Measurements from ENCODE around the gene BHLHE23.
"Not testable (repeated sequence)": the region's sequence is repeated elsewhere in the genome, so short reads cannot be mapped to it uniquely, and the experiment has no call there.

Gene BHLHE23

GRCh38 chr20:62961310-62961783, 45.4 kb downstream of the BHLHE23 start:
- no peak overlapping the region for H3K4me3 ChIP-seq (ENCODE audit: insufficient read depth, low read depth, low read length)
- no peaks in the 10 kb centered on the region for H3K36me3 ChIP-seq (ENCODE audit: control insufficient read depth, insufficient read depth, low read length)
- H3K27me3 ChIP-seq (ENCODE audit: control insufficient read depth, insufficient read depth, low read length, poor library complexity, severe bottlenecking) = no peaks in the 10 kb centered on the region
- H3K9me3 ChIP-seq (ENCODE audit: control insufficient read depth, low read length) = no peaks in the 10 kb centered on the region
- 84 to 86% methylated on average over 19 of the region's 19 CpGs for WGBS, 2 experiments
- H3K4me1 ChIP-seq (ENCODE audit: control insufficient read depth, insufficient read depth, low read length) = no peaks in the 10 kb centered on the region
- no peak overlapping the region for H3K27ac ChIP-seq (ENCODE audit: insufficient read depth, low read depth, low read length, poor library complexity, severe bottlenecking)

DNA sequence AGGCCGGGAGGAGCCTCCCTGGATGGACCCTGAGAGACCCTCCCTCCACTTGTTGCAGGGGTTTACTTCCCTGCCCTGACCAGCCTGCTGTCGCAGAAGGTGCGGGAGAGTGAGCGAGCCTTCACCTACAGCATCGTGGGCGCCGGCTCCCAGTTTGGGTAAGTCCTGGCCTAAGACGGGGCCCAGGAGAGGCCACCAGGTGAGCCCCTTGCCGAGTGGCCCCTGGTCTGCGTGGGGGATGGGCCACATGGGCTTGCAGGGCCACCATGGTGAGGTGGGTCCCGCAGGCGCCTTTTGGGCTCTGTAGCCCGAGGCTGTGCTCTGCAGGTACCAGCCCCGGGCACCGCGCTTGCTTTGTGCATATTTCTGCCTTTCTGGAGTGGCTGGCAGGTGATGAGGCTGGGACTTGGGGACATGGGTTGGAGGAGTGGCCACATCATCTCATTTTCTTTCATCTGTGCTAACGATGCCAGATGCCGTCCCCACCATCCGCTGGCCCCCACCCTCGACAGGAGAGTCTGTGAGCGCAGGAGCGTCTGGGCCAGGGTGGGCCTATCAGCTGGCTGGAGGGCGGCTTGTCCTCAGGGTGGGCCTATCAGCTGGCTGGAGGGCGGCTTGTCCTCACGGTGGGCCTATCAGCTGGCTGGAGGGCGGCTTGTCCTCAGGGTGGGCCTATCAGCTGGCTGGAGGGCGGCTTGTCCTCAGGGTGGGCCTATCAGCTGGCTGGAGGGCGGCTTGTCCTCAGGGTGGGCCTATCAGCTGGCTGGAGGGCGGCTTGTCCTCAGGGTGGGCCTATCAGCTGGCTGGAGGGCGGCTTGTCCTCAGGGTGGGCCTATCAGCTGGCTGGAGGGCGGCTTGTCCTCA, 46.1 kb downstream of the BHLHE23 start:
- not testable (repeated sequence) for H3K9me3 ChIP-seq (ENCODE audit: control insufficient read depth, low read length); H3K4me1 ChIP-seq (ENCODE audit: control insufficient read depth, insufficient read depth, low read length); H3K36me3 ChIP-seq (ENCODE audit: control insufficient read depth, insufficient read depth, low read length); H3K27me3 ChIP-seq (ENCODE audit: control insufficient read depth, insufficient read depth, low read length, poor library complexity, severe bottlenecking); H3K27ac ChIP-seq (ENCODE audit: insufficient read depth, low read depth, low read length, poor library complexity, severe bottlenecking); H3K4me3 ChIP-seq (ENCODE audit: insufficient read depth, low read depth, low read length)
- WGBS, 2 experiments = 90 to 94% methylated on average over 22 of the region's 31 CpGs

DNA sequence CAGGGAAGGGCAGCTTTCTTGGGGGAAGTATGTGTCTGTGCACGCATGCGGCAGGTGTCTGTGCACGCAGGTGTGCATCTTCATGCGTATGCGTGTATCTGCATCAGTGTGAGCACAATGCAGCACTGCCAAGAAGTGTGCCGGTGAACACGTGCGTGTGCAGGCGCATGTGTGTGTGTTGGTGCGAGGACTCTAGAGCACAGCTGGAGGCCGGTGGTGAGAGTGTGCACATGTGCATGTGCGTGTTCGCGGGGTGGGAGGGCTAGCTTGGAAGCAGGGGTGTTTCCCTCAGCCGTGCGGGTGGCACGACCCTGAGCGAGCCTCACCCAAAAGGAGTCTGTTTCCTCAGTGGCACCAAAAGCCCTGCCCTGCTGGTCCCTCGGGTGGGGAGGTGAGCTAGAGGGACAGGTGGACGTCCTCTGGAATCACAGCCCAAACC, 46.7 kb downstream of the BHLHE23 start:
- Histone ChIP-seq H3K27ac (ENCODE audit: insufficient read depth, low read depth, low read length, poor library complexity, severe bottlenecking) (no peak overlapping the region), H3K4me3 (ENCODE audit: insufficient read depth, low read depth, low read length) (no peak overlapping the region), H3K9me3 (ENCODE audit: control insufficient read depth, low read length) (no peaks in the 10 kb centered on the region), H3K27me3 (ENCODE audit: control insufficient read depth, insufficient read depth, low read length, poor library complexity, severe bottlenecking) (no peaks in the 10 kb centered on the region), H3K36me3 (ENCODE audit: control insufficient read depth, insufficient read depth, low read length) (no peaks in the 10 kb centered on the region), H3K4me1 (ENCODE audit: control insufficient read depth, insufficient read depth, low read length) (no peaks in the 10 kb centered on the region)
- WGBS, 2 experiments = 96 to 97% methylated on average over 20 of the region's 20 CpGs

DNA sequence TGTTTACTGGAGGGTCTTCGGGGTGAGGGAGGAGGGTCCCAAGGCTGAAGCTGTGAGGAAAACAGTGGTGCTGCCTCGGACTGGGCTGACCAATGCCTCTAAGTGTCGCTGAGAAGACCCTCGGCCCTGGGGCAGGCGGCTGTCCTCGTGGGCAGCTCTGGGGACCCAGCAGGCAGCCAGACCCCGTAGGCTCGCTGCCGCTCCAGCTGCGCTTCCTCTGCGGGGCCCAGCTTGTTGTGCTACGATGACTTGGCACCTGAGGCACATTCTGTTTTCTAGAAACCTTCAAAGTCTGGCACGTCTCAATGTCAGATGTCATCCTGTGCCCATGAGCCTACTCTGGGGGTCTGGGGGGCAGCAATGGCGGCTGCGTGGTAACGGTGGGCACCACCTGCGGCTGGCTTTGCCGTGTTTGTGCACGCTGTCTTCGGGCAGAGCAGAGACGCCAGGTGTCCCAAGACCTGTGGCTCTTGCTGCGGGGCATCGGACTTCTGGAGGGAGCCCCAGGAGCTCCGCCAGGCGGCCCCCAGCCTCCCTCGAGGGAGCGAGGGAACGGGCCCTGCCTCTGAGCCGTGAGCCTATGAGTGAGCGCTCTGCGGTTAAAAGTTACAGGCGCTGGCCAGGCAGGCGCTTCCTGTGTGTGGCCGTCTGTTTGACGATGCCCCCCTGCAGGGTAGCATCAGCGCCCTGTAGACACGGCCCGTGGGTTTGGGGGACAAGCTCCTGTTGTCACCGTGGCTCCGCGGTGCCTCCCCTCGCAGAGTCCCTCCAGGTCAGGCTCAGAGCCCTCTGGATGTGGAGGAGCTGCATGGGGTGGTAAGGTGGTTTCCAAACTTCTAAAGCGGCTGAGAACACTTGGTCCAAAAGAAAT, 47.4 kb downstream of the BHLHE23 start:
- H3K27me3 ChIP-seq (ENCODE audit: control insufficient read depth, insufficient read depth, low read length, poor library complexity, severe bottlenecking) = no peaks in the 10 kb centered on the region
- no peaks in the 10 kb centered on the region for H3K9me3 ChIP-seq (ENCODE audit: control insufficient read depth, low read length)
- H3K4me1 ChIP-seq (ENCODE audit: control insufficient read depth, insufficient read depth, low read length) = no peaks in the 10 kb centered on the region
- no peak overlapping the region for H3K27ac ChIP-seq (ENCODE audit: insufficient read depth, low read depth, low read length, poor library complexity, severe bottlenecking)
- 85 to 88% methylated on average over 43 of the region's 43 CpGs for WGBS, 2 experiments
- no peak overlapping the region for H3K4me3 ChIP-seq (ENCODE audit: insufficient read depth, low read depth, low read length)
- H3K36me3 ChIP-seq (ENCODE audit: control insufficient read depth, insufficient read depth, low read length) = no peaks in the 10 kb centered on the region

DNA sequence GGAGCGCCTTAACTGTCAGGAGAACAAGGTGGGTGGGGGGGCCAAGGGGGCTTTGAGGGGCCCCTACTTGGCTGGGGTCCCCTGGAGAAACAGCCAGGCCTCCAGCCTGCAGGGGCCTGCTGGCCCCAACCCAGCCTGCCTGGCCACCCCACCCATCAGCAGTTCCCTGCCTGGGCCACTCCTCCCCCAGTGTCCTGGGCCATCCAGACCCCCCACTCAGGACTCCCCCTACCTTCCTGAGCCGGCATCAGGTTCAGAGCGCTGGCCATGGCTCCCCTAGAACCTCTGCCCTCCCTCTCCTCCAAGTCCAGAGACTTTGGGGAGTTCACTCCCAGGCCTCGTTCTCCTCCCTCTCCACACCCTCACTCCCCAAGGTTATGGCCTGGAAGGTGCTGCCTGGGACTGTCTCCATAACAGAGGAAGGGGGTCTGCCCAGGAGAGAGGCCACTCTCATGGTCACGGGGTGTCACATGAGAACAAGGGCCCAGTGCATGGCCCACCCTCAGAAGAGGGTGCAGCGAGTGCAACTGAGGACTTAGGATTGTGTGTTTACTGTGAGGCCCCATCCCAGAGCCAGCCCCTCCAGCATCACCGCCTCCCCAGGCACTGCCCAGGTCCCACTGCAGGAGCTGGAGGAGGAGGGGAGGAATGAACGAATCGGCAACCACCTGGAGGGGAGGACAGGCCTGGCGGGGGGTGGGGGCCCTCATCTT, 48.2 kb downstream of the BHLHE23 start:
- Histone ChIP-seq H3K27ac (ENCODE audit: insufficient read depth, low read depth, low read length, poor library complexity, severe bottlenecking) (no peak overlapping the region), H3K9me3 (ENCODE audit: control insufficient read depth, low read length) (no peaks in the 10 kb centered on the region), H3K4me1 (ENCODE audit: control insufficient read depth, insufficient read depth, low read length) (peaks cover 3% of the 10 kb centered on the region), H3K27me3 (ENCODE audit: control insufficient read depth, insufficient read depth, low read length, poor library complexity, severe bottlenecking) (no peaks in the 10 kb centered on the region), H3K4me3 (ENCODE audit: insufficient read depth, low read depth, low read length) (no peak overlapping the region), H3K36me3 (ENCODE audit: control insufficient read depth, insufficient read depth, low read length) (no peaks in the 10 kb centered on the region)
- WGBS, 2 experiments = 84% methylated on average over 10 of the region's 10 CpGs

- Histone ChIP-seq H3K4me3 (ENCODE audit: insufficient read depth, low read depth, low read length) (no peak overlapping the region), H3K27me3 (ENCODE audit: control insufficient read depth, insufficient read depth, low read length, poor library complexity, severe bottlenecking) (peaks cover 1% of the 10 kb centered on the region), H3K9me3 (ENCODE audit: control insufficient read depth, low read length) (no peaks in the 10 kb centered on the region), H3K27ac (ENCODE audit: insufficient read depth, low read depth, low read length, poor library complexity, severe bottlenecking) (no peak overlapping the region), H3K36me3 (ENCODE audit: control insufficient read depth, insufficient read depth, low read length) (no peaks in the 10 kb centered on the region), H3K4me1 (ENCODE audit: control insufficient read depth, insufficient read depth, low read length) (peaks cover 9% of the 10 kb centered on the region)
- 93 to 95% methylated on average over 36 of the region's 36 CpGs for WGBS, 2 experiments
These were observed 49.3 kb downstream of the BHLHE23 start for GRCh38 chr20:62957136-62958117.

- Histone ChIP-seq H3K36me3 (ENCODE audit: control insufficient read depth, insufficient read depth, low read length) (no peaks in the 10 kb centered on the region), H3K4me1 (ENCODE audit: control insufficient read depth, insufficient read depth, low read length) (peaks cover 13% of the 10 kb centered on the region), H3K27me3 (ENCODE audit: control insufficient read depth, insufficient read depth, low read length, poor library complexity, severe bottlenecking) (peaks cover 4% of the 10 kb centered on the region), H3K27ac (ENCODE audit: insufficient read depth, low read depth, low read length, poor library complexity, severe bottlenecking) (no peak overlapping the region), H3K4me3 (ENCODE audit: insufficient read depth, low read depth, low read length) (no peak overlapping the region), H3K9me3 (ENCODE audit: control insufficient read depth, low read length) (no peaks in the 10 kb centered on the region)
- 93 to 95% methylated on average over 25 of the region's 25 CpGs for WGBS, 2 experiments
These were observed 50.2 kb downstream of the BHLHE23 start for GRCh38 chr20:62956387-62957135.
